Measurements from ENCODE around the gene CLK4. TPM values are rescaled to one million over a fixed set of nuclear protein-coding genes. Genes with fewer than 3 reads are reported as not detected.

The CLK4 gene
- total RNA-seq = 10 to 100 TPM; 26.3 to 39.5 TPM
- polyA plus RNA-seq = 10 to 100 TPM; 11.6 to 36.9 TPM
- long read RNA-seq, donor 1, transcript CLK4-201 (13 exons, 2,568 nt) = major isoform, 11 of 37 reads
- long read RNA-seq, donor 1, transcript CLK4-208 (2 exons, 1,690 nt) = minor isoform, 10 of 37 reads
- long read RNA-seq, donor 1, partial matches to known transcripts = 4 of 37 reads
- long read RNA-seq, donor 1, other reads (novel, unspliced or antisense) = 12 of 37 reads
- long read RNA-seq, donor 2, partial matches to known transcripts = 2 of 10 reads
- long read RNA-seq, donor 2, other reads (novel, unspliced or antisense) = 3 of 10 reads

DNA sequence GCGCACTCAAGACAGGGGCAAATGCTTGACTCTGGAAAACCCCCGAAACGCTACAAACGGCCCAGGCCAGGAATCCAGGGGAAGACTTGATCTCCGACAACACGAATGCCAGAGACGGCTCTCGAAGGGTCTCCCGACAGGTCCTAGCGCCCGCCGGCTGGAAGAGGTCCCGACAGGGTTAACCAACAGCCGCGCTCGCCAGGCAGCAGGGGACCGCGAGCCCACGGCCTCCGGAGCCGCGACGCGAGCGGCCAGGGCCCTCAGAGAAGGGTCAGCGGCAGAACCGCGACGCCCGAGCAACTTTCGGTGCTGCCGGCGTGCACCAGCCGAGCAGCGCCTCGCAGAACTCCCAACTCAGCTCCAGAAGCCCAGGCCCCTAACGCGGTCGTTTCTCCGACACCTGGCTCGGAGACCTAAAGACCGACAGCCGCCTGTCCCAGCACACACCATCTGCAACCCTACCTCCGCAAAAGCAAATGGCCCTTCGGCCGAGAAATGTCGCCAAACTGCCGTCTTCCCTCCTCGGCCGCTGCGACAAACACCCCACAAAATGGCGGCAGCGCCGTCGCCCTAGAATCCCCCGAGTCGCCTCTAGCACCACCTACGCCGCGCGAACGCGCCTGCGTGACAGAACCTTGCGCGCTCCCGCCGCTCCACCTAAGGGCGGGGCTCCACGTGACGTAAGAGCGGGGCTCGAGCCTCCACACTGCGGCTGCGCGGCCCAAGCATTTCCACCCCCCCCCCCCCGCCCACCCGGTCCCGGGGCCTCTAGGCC, at the start of gene CLK4:
Gene CLK4 (minus strand): TSS at position 567 of the 775 bp plus-strand sequence. CDS start 3,634 bp downstream, outside the sequence.
- ATAC-seq (ENCODE audit: low FRiP score) = peak; percentile 99
- Histone ChIP-seq H3K27me3 (ENCODE audit: control insufficient read depth in 1 of 2, insufficient read depth in 2 of 2, low read length in 1 of 2) (no peaks in the 10 kb centered on the region), H3K27ac (ENCODE audit: low read depth in 1 of 2, low read length in 2 of 2) (peak within 1 kb of the TSS; percentile 79 to 98), H3K4me3 (ENCODE audit: low read length in 2 of 2) (peak within 1 kb of the TSS; percentile 69 to 97), H3K4me1 (ENCODE audit: control insufficient read depth in 1 of 2, insufficient read depth in 2 of 2, low read length in 2 of 2) (peaks cover 0 to 7% of the 10 kb centered on the region in 2 donors), H3K9me3 (ENCODE audit: control insufficient read depth, low read length) (peaks cover 1% of the 10 kb centered on the region), H3K36me3 (ENCODE audit: control insufficient read depth in 1 of 2, insufficient read depth in 2 of 2, low read length in 1 of 2) (no peaks in the 10 kb centered on the region)
- DNase-seq = peak; percentile 98 to 99
- 0% methylated on average over 71 to 79 of the region's 79 CpGs for WGBS, 2 donors
- intact Hi-C loops (cut with DNase I) = loop anchor here in 1 of 2 donors (2.0 to 5.0 kb wide), 3 partner anchors 34 to 234 kb away; partner anchors contain the start of genes COL23A1 and ZNF354A

DNA sequence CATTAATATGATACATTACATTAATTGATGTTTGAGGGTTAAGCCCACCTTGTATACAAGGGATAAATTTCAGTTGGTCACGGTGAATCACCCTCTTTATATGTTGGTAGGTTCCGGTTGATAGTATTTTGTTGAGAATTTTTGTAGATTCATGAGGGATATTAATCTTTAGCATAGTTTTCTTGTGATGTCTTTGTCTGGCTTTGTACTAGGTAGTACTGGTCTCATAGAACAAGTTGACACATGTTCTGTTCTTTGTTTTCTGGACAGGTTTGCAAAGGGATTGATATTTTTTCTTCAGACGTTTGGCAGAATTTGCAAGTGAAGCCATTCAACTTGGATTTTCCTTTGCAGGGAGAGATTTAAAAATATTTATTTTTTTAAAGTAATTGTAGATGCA, 49.1 kb upstream of the CLK4 start:
- Histone ChIP-seq H3K4me1 (ENCODE audit: control insufficient read depth in 1 of 2, insufficient read depth in 2 of 2, low read length in 2 of 2) (no peaks in the 10 kb centered on the region), H3K27ac (ENCODE audit: low read depth in 1 of 2, low read length in 2 of 2) (no peak overlapping the region), H3K9me3 (ENCODE audit: control insufficient read depth, low read length) (peaks cover 2% of the 10 kb centered on the region), H3K4me3 (ENCODE audit: low read length in 2 of 2) (no peak overlapping the region), H3K27me3 (ENCODE audit: control insufficient read depth in 1 of 2, insufficient read depth in 2 of 2, low read length in 1 of 2) (peaks cover 0 to 3% of the 10 kb centered on the region in 2 donors), H3K36me3 (ENCODE audit: control insufficient read depth in 1 of 2, insufficient read depth in 2 of 2, low read length in 1 of 2) (no peaks in the 10 kb centered on the region)
- ATAC-seq (ENCODE audit: low FRiP score) (no peak), DNase-seq (no peak)
- intact Hi-C loops (cut with DNase I) = no loop called here
- 55 to 69% methylated on average over 3 of the region's 3 CpGs for WGBS, 2 donors

DNA sequence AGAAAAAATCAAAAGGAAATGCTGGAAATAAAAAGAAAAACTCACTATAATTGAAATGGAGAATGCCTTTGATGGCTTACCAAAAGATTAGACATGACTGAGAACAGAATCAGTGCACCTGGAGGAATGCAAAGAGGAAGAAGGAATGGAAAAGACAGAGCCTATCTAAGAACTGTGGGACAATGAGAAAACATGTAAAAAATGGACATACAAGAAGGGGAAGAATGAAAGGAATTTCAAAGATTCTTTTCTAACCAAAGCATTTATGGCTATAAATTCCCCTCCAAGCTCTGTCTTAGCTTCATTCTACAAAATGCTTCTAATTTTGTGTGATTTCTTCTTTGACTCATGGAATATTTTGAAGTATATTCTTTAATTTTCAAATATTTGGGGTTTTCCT, 47.5 kb upstream of the CLK4 start:
- ATAC-seq (ENCODE audit: low FRiP score) (no peak), DNase-seq (no peak)
- Histone ChIP-seq H3K4me1 (ENCODE audit: control insufficient read depth in 1 of 2, insufficient read depth in 2 of 2, low read length in 2 of 2) (no peaks in the 10 kb centered on the region), H3K27me3 (ENCODE audit: control insufficient read depth in 1 of 2, insufficient read depth in 2 of 2, low read length in 1 of 2) (peaks cover 0 to 3% of the 10 kb centered on the region in 2 donors), H3K36me3 (ENCODE audit: control insufficient read depth in 1 of 2, insufficient read depth in 2 of 2, low read length in 1 of 2) (no peaks in the 10 kb centered on the region), H3K9me3 (ENCODE audit: control insufficient read depth, low read length) (peaks cover 2% of the 10 kb centered on the region), H3K27ac (ENCODE audit: low read depth in 1 of 2, low read length in 2 of 2) (no peak overlapping the region), H3K4me3 (ENCODE audit: low read length in 2 of 2) (no peak overlapping the region)
- intact Hi-C loops (cut with DNase I) = no loop called here

DNA sequence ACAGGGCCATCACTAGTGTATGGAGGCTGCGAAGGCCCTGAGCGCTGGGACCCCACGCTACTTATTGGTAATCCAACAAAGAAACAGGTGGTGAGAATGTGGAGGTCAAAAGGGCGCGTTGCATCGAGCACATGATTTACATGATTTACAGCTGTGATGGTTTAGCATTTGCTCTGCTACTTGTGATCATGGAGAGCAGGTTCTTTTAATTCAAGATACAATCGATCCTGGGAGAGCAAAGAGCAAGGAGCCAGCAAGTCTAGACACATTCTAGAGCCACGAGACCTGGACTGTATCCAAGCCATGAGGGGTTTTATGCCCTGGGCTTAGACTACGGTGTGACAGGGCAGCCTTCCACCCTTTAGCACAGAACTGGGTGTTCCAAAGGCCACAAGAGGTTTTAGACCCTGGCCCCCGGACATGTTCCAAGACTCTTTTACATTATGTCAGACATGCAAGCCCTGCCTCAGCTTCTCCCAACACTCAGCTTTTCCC, 47.0 kb upstream of the CLK4 start:
- ATAC-seq (ENCODE audit: low FRiP score) (no peak), DNase-seq (no peak)
- WGBS, 2 donors = 55 to 62% methylated on average over 10 of the region's 10 CpGs
- Histone ChIP-seq H3K27me3 (ENCODE audit: control insufficient read depth in 1 of 2, insufficient read depth in 2 of 2, low read length in 1 of 2) (peaks cover 0 to 3% of the 10 kb centered on the region in 2 donors), H3K27ac (ENCODE audit: low read depth in 1 of 2, low read length in 2 of 2) (no peak overlapping the region), H3K9me3 (ENCODE audit: control insufficient read depth, low read length) (peaks cover 2% of the 10 kb centered on the region), H3K4me1 (ENCODE audit: control insufficient read depth in 1 of 2, insufficient read depth in 2 of 2, low read length in 2 of 2) (no peaks in the 10 kb centered on the region), H3K36me3 (ENCODE audit: control insufficient read depth in 1 of 2, insufficient read depth in 2 of 2, low read length in 1 of 2) (no peaks in the 10 kb centered on the region), H3K4me3 (ENCODE audit: low read length in 2 of 2) (no peak overlapping the region)
- intact Hi-C loops (cut with DNase I) = no loop called here

DNA sequence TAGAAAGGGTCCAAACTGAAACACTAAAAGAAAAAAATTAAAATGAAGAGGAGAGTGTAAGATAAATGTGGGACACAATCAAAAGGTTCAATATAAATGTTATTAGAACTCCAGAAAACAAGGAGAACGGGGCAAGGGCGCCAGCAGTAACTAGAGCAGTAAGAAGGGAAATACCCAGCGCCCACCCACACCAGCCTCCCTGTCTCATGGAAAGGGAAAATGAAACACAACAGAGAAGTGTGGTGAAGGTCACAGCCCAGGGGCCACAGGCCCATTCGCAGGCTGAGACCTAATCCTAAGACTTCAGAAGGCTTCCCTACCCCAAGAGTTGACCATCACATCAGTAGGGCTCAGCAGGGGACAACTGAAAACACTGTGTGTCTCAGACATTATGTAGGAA, 45.8 kb upstream of the CLK4 start:
- no peaks in the 10 kb centered on the region for H3K9me3 ChIP-seq (ENCODE audit: control insufficient read depth, low read length)
- 89 to 92% methylated on average over 4 of the region's 4 CpGs for WGBS, 2 donors
- no peaks in the 10 kb centered on the region for H3K27me3 ChIP-seq (ENCODE audit: control insufficient read depth in 1 of 2, insufficient read depth in 2 of 2, low read length in 1 of 2)
- DNase-seq (no peak), ATAC-seq (ENCODE audit: low FRiP score) (no peak)
- no peaks in the 10 kb centered on the region for H3K36me3 ChIP-seq (ENCODE audit: control insufficient read depth in 1 of 2, insufficient read depth in 2 of 2, low read length in 1 of 2)
- H3K4me3 ChIP-seq (ENCODE audit: low read length in 2 of 2) = no peak overlapping the region
- intact Hi-C loops (cut with DNase I) = no loop called here
- no peaks in the 10 kb centered on the region for H3K4me1 ChIP-seq (ENCODE audit: control insufficient read depth in 1 of 2, insufficient read depth in 2 of 2, low read length in 2 of 2)
- no peak overlapping the region for H3K27ac ChIP-seq (ENCODE audit: low read depth in 1 of 2, low read length in 2 of 2)

DNA sequence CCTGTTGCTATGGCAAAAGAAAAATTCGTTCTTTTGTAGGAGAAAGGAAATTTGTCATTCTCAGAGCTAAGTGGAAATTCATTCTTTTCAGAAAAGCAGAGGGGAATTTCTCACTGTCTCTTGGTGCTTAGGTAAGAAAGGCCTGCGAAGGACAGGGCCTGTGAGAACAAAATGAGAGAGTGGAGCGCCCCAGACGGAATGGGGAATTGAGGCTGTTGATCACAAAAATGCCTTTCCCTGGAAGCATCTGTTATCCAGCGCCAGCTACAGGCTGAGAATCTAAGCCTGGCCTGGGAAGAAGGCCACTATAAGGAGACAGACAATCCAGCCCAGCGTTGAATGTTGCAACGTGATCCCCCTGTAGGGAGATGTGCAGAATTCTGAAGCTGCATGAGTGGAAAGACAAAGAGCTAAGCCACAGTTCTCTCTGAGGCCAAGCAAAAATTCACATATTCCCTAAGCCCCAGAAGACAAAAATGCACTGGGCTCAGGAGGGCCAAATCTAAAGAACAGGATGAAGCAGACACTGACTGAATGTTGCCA, 44.8 kb upstream of the CLK4 start:
- H3K27me3 ChIP-seq (ENCODE audit: control insufficient read depth in 1 of 2, insufficient read depth in 2 of 2, low read length in 1 of 2) = no peaks in the 10 kb centered on the region
- no peak for DNase-seq
- no peaks in the 10 kb centered on the region for H3K9me3 ChIP-seq (ENCODE audit: control insufficient read depth, low read length)
- H3K36me3 ChIP-seq (ENCODE audit: control insufficient read depth in 1 of 2, insufficient read depth in 2 of 2, low read length in 1 of 2) = no peaks in the 10 kb centered on the region
- no peaks in the 10 kb centered on the region for H3K4me1 ChIP-seq (ENCODE audit: control insufficient read depth in 1 of 2, insufficient read depth in 2 of 2, low read length in 2 of 2)
- intact Hi-C loops (cut with DNase I) = no loop called here
- H3K4me3 ChIP-seq (ENCODE audit: low read length in 2 of 2) = no peak overlapping the region
- 42 to 51% methylated on average over 7 of the region's 7 CpGs for WGBS, 2 donors
- no peak for ATAC-seq (ENCODE audit: low FRiP score)
- no peak overlapping the region for H3K27ac ChIP-seq (ENCODE audit: low read depth in 1 of 2, low read length in 2 of 2)

DNA sequence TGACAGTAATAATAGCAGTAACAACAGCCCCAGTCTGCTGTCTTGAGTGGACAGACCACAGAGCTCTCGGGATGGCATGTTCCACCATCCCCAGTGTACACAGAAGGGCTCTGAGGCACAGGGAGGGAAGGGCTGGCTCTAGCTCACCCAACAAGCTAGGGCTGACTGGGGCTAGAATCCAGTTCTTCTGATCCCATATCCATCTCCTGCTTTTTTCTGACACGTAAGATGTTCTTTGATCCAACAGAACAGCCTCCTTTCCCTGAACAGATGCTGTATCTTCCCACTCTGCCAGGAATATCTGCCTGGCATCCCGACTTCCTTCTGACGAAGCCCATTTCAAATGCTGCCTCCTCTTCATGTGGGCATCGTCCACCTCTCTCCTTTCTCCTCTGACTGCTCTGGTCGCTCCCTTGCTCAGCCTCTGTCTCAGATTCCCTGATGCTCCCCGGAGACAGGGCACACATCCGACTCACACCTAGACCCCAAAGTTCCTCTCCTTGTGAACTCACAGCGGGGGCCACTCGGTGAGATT, 43.6 kb upstream of the CLK4 start:
- WGBS, 2 donors = 87 to 89% methylated on average over 10 of the region's 10 CpGs
- intact Hi-C loops (cut with DNase I) = no loop called here
- no peaks in the 10 kb centered on the region for H3K27me3 ChIP-seq (ENCODE audit: control insufficient read depth in 1 of 2, insufficient read depth in 2 of 2, low read length in 1 of 2)
- no peak overlapping the region for H3K4me3 ChIP-seq (ENCODE audit: low read length in 2 of 2)
- H3K4me1 ChIP-seq (ENCODE audit: control insufficient read depth in 1 of 2, insufficient read depth in 2 of 2, low read length in 2 of 2) = no peaks in the 10 kb centered on the region
- no peak for DNase-seq
- H3K9me3 ChIP-seq (ENCODE audit: control insufficient read depth, low read length) = no peaks in the 10 kb centered on the region
- no peak for ATAC-seq (ENCODE audit: low FRiP score)
- no peak overlapping the region for H3K27ac ChIP-seq (ENCODE audit: low read depth in 1 of 2, low read length in 2 of 2)
- H3K36me3 ChIP-seq (ENCODE audit: control insufficient read depth in 1 of 2, insufficient read depth in 2 of 2, low read length in 1 of 2) = no peaks in the 10 kb centered on the region

DNA sequence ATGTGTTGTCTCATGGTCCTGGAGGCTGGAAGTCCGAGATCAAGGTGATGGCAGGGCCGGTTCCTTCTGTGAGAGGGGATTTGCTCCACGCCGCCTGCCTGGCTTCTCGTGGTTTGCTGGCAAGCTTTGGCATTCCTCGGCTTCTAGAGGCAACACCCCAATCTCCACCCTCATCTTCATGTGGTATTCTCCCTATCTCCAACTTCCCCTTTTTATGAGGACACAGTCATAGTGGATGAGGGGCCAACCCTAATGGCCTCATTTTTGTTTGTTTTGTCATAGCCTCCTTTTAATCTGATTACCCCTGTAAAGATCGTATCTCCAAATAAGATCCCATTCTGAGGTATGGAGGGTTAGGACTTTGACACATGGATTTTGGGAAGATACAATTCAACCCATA, 41.7 kb upstream of the CLK4 start:
- Histone ChIP-seq H3K27ac (ENCODE audit: low read depth in 1 of 2, low read length in 2 of 2) (no peak overlapping the region), H3K9me3 (ENCODE audit: control insufficient read depth, low read length) (no peaks in the 10 kb centered on the region), H3K4me1 (ENCODE audit: control insufficient read depth in 1 of 2, insufficient read depth in 2 of 2, low read length in 2 of 2) (no peaks in the 10 kb centered on the region), H3K4me3 (ENCODE audit: low read length in 2 of 2) (no peak overlapping the region), H3K27me3 (ENCODE audit: control insufficient read depth in 1 of 2, insufficient read depth in 2 of 2, low read length in 1 of 2) (no peaks in the 10 kb centered on the region), H3K36me3 (ENCODE audit: control insufficient read depth in 1 of 2, insufficient read depth in 2 of 2, low read length in 1 of 2) (no peaks in the 10 kb centered on the region)
- ATAC-seq (ENCODE audit: low FRiP score) (no peak), DNase-seq (no peak)
- WGBS, 2 donors = 85 to 87% methylated on average over 7 of the region's 7 CpGs
- intact Hi-C loops (cut with DNase I) = no loop called here
